Stimulated activated CD4-positive, alpha-beta T cell treated with anti-CD3 and anti-CD28 coated beads, Interleukin-12 subunit alpha, Interleukin-12 subunit beta, amount 100 ng/mL, for 48 hours (primary cell): Measurements from ENCODE around the gene FHIP2A.
"Not testable (repeated sequence)": the region's sequence is repeated elsewhere in the genome, so short reads cannot be mapped to it uniquely, and the experiment has no call there.

Experiments
- DNase-seq, 3 donors: peaks; one replicate each; pipeline ENCODE4 v3.0.0-alpha.2; 2020; ENCODE audit warnings: low read depth in 2 of 3, low spot score in 1 of 3

FHIP2A gene

GRCh38 chr10:114855776-114856543 is 34.4 kb downstream of the FHIP2A start:
- DNase-seq: no peak

- DNase-seq: no peak
Observed at GRCh38 chr10:114856544-114857287, 35.1 kb downstream of the FHIP2A start.

- not testable (repeated sequence) for DNase-seq
Observed at GRCh38 chr10:114857288-114857565, 35.6 kb downstream of the FHIP2A start.

DNA sequence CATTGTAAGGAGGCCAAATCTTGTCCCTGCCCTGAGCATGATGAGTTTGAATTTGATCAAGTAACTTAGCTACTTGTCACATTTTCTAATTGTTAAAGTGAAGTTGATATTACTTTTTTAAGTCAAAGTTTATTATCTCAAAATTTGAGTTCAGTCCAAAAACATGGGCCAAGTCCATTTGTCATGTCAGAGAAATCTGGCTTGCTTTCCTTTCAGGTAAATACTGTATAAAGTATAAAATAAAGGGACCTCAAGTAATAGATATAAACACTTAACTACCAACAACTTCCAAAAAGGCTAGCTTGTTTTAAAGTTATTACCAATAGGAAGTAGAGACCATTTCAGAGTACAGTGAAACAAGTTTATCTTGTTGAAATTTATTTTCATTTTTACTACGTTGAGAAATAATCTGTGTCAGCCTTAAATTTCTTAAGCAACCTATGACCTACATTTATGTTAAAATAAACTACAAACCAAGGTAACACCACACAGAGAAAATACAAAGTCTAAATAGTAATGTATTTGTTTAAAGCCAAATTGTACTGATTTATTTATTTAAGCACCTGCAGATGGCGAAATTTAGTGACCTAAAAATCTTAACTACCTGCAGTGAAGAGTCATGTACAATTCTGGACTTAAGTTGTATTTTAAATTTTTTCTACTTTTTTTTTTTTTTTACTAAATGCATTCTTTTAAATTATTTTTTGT is 36.5 kb downstream of the FHIP2A start:
- DNase-seq: no peak

GRCh38 chr10:114859222-114859621 is 37.6 kb downstream of the FHIP2A start:
- no peak for DNase-seq

DNA sequence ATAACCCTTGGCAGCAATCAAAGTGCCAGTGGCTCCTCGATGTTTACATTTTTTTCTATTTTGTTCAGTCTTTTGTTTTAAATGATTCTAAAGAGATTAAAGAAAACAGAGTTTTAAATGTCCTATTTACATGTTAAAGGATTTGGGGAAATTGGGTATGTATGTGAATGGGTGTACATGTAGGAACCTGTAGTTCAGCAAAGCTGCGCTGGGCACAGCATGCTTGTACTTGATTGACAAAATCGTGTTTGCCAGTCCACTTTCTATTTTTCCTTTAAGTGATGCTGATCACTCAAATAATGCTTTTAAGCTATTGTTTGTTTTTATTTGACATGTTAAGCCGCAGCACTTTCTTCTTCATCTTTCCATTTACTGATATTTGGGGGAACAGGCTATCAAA is 40.9 kb downstream of the FHIP2A start:
- no peak for DNase-seq

DNA sequence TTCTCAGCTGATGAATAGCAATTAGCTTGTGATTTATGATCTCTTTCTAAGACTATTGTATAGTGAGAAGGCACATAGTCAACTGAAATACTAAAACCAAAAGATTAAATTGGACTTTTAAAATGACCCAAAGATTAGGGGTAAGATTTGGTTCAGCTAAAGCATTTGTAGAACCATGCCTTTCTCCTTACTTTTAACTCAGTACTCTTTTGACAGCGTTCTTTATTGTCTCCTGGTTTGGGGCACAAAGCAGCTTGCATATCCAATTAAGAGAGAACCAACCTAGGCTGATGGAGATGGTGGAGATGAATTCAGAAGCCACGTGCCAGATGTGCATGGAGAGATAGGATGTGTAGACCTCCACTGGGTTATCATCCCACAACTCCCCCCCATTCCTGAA is 45.8 kb downstream of the FHIP2A start:
- no peak for DNase-seq

- DNase-seq: no peak
Observed at GRCh38 chr10:114868870-114869519, 47.4 kb downstream of the FHIP2A start.

DNA sequence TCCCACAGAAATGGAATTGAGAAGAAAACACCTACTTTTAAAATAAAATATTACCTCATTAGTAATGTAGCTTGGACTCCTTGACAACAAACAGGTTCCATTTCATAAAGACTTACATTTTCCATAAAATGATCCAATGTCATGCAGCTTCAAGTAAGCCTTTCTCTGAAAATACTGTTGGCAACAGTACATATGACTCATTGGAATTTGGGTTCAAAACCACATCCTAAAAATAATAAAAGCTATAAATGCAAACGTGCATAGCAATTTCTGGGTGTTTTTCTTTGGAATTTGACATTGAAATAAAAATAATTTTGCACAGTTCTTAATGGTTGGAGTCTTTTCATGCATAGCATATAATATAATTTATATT is 47.9 kb downstream of the FHIP2A start:
- DNase-seq: no peak

- DNase-seq: no peak
Observed at GRCh38 chr10:114870486-114870885, 48.9 kb downstream of the FHIP2A start.

- DNase-seq: no peak
Observed at GRCh38 chr10:114871379-114871778, 49.8 kb downstream of the FHIP2A start.
